ENCODE results near the gene CDA. TPM values are rescaled to one million over a fixed set of nuclear protein-coding genes. Genes with fewer than 3 reads are reported as not detected.

Gene CDA
- total RNA-seq, 1 donor from 2014 or later, result 6.0 TPM

GRCh38 chr1:20634065-20634593 lies 45.2 kb downstream of the CDA start:
- DNase-seq (ENCODE audit: low read depth), result no peak
- TF ChIP-seq CTCF (conservative IDR thresholded peaks at IDR 0.05; ENCODE audit: low read depth, low read length), result no peak
- peak overlapping the region; percentile 87 for H3K4me3 ChIP-seq (ENCODE audit: low read depth, low read length)

GRCh38 chr1:20634594-20635084 lies 45.7 kb downstream of the CDA start:
- no peak for TF ChIP-seq CTCF (conservative IDR thresholded peaks at IDR 0.05; ENCODE audit: low read depth, low read length)
- peak overlapping the region; percentile 87 for H3K4me3 ChIP-seq (ENCODE audit: low read depth, low read length)
- DNase-seq (ENCODE audit: low read depth), result no peak

- no peak overlapping the region for H3K4me3 ChIP-seq (ENCODE audit: low read depth, low read length)
- no peak for TF ChIP-seq CTCF (conservative IDR thresholded peaks at IDR 0.05; ENCODE audit: low read depth, low read length)
- no peak for DNase-seq (ENCODE audit: low read depth)
Measured at GRCh38 chr1:20636785-20637347, 48.0 kb downstream of the CDA start.

GRCh38 chr1:20640183-20640597 lies 51.3 kb downstream of the CDA start:
- peak; percentile 85 for TF ChIP-seq CTCF (conservative IDR thresholded peaks at IDR 0.05; ENCODE audit: low read depth, low read length)
- DNase-seq (ENCODE audit: low read depth), result no peak
- H3K4me3 ChIP-seq (ENCODE audit: low read depth, low read length), result no peak overlapping the region

- no peak for DNase-seq (ENCODE audit: low read depth)
- no peak overlapping the region for H3K4me3 ChIP-seq (ENCODE audit: low read depth, low read length)
- TF ChIP-seq CTCF (conservative IDR thresholded peaks at IDR 0.05; ENCODE audit: low read depth, low read length), result no peak
Measured at GRCh38 chr1:20641975-20642374, 53.1 kb downstream of the CDA start.

- no peak overlapping the region for H3K4me3 ChIP-seq (ENCODE audit: low read depth, low read length)
- TF ChIP-seq CTCF (conservative IDR thresholded peaks at IDR 0.05; ENCODE audit: low read depth, low read length), result no peak
- no peak for DNase-seq (ENCODE audit: low read depth)
Measured at GRCh38 chr1:20643080-20643479, 54.2 kb downstream of the CDA start.

GRCh38 chr1:20644416-20644815 lies 55.5 kb downstream of the CDA start:
- no peak for TF ChIP-seq CTCF (conservative IDR thresholded peaks at IDR 0.05; ENCODE audit: low read depth, low read length)
- no peak for DNase-seq (ENCODE audit: low read depth)
- no peak overlapping the region for H3K4me3 ChIP-seq (ENCODE audit: low read depth, low read length)
